Measurements from ENCODE around the gene GCHFR. TPM values are rescaled to one million over a fixed set of nuclear protein-coding genes. Genes with fewer than 3 reads are reported as not detected.

Gene GCHFR
- total and polyA plus RNA-seq, 2 of the 4 experiments (the other 2 are of a cell fraction), result 2.3 to 6.5 TPM

DNA sequence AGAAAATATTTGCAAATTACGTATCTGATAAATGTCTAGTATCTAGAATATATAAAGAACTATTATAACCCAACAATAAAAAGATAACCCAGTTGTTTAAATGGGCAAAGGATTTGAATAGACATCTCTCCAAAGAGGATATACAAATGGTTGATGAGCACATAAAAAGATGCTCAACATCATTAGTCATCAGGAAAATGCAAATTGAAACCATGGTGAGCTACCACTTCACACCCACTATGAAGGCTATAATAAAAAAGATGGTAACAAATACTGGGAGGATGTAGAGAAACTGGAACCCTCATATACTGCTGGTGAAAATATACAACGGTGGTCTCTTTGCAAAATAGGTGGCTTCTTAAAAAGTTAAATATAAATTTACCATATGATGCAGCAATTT, 40.9 kb upstream of the GCHFR start:
- peak; percentile 20 for DNase-seq

More for the DNA sequence above, 40.9 kb upstream of the GCHFR start:
- Histone ChIP-seq H3K4me2 (ENCODE audit: low read depth, low read length) (no peak overlapping the region), H3K79me1 (ENCODE audit: low read depth in 1 of 2, low read length in 2 of 2) (no peaks in the 10 kb centered on the region), H2BK120ac (ENCODE audit: low read depth, low read length) (no peak overlapping the region), H3K36me3 (ENCODE audit: control insufficient read depth, insufficient read depth, low read length) (0 out of 2 replicates have a peak, but pooled peaks cover 1% of the 10 kb centered on the region), H3K27ac (ENCODE audit: insufficient read depth, low read length) (no peak overlapping the region), H3K9me1 (ENCODE audit: insufficient read depth, low read length) (no peaks in the 10 kb centered on the region), H3K23ac (ENCODE audit: low read depth, low read length) (no peak overlapping the region), H2BK5ac (ENCODE audit: low read depth, low read length, poor library complexity, severe bottlenecking) (no peak overlapping the region), H3K9me3 (ENCODE audit: control insufficient read depth, insufficient read depth, low read length) (no peaks in the 10 kb centered on the region), H3K9ac (ENCODE audit: low read depth, low read length) (no peak overlapping the region), H2AFZ (replicated peaks; ENCODE audit: low read length, poor library complexity) (no peak overlapping the region), H4K20me1 (ENCODE audit: insufficient read depth, low read length) (no peaks in the 10 kb centered on the region), H4K91ac (ENCODE audit: insufficient read depth, low read depth, low read length) (no peak overlapping the region), H3K14ac (replicated peaks; ENCODE audit: low read depth, low read length) (no peak overlapping the region), H3K18ac (ENCODE audit: low read depth, low read length) (no peak overlapping the region), H4K5ac (ENCODE audit: low read depth, low read length) (no peak overlapping the region), H2BK15ac (ENCODE audit: low read depth, low read length) (no peak overlapping the region), H3K56ac (ENCODE audit: extremely low read depth, insufficient read depth, low read length) (no peak overlapping the region), H3K4ac (ENCODE audit: low read depth, low read length) (no peak overlapping the region), H2BK20ac (ENCODE audit: low read depth, low read length) (no peak overlapping the region), H3K27me3 (ENCODE audit: control insufficient read depth, insufficient read depth, low read length) (no peaks in the 10 kb centered on the region), H2AK9ac (replicated peaks; ENCODE audit: low read depth, low read length, poor library complexity) (no peak overlapping the region), H2AK5ac (ENCODE audit: low read depth, low read length) (no peak overlapping the region), H4K8ac (ENCODE audit: low read depth in 2 of 2, low read length in 2 of 2) (no peak overlapping the region), H3K4me3 (ENCODE audit: insufficient read depth, low read depth, low read length) (no peak overlapping the region), H3K4me1 (ENCODE audit: control insufficient read depth, insufficient read depth, low read length) (no peaks in the 10 kb centered on the region)
- no CpG with 5 or more reads among the region's 2 CpGs for WGBS, 2 experiments (ENCODE audit: extremely low coverage in 2 of 2, insufficient read length in 1 of 2)
- ATAC-seq (ENCODE audit: low read depth), result no peak; the same call in 1 of the 2 replicates
- ChIA-PET POLR2A (ENCODE audit: unreplicated experiment) (no interaction called here), CTCF (interaction anchor here (1.4 kb wide), 1 partner anchor 24 kb away, joined by 3 read pairs; no protein-coding TSS in a partner anchor)
- in situ Hi-C loops (cut with MboI; ENCODE audit: low sequenced_read_pairs), result no loop called here
- intact Hi-C loops (cut with micrococcal nuclease), result no loop called here
- BruUV-seq (replicated peaks), result no TSS peak
- TF ChIP-seq, protein P1, sequence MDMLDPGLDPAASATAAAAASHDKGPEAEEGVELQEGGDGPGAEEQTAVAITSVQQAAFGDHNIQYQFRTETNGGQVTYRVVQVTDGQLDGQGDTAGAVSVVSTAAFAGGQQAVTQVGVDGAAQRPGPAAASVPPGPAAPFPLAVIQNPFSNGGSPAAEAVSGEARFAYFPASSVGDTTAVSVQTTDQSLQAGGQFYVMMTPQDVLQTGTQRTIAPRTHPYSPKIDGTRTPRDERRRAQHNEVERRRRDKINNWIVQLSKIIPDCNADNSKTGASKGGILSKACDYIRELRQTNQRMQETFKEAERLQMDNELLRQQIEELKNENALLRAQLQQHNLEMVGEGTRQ (IDR thresholded peaks at IDR 0.05; ENCODE audit: low read depth, low read length), result no peak
- dilution Hi-C loops (cut with HindIII; ENCODE audit: low sequenced_read_pairs, unreplicated experiment), result no loop called here

All from IMR-90 (cell line).